ENCODE measurements around the gene ZNF346.

The ZNF346 gene

GRCh38 chr5:177095088-177095669 lies 72.7 kb downstream of the ZNF346 start:
- DNase-seq: no peak

- no peak for DNase-seq
These were observed 73.9 kb downstream of the ZNF346 start for GRCh38 chr5:177096162-177097015.

- no peak for DNase-seq
These were observed 74.8 kb downstream of the ZNF346 start for GRCh38 chr5:177097016-177097985.

GRCh38 chr5:177098120-177098469 lies 75.6 kb downstream of the ZNF346 start:
- no peak for DNase-seq

GRCh38 chr5:177098470-177099141 lies 76.1 kb downstream of the ZNF346 start:
- DNase-seq: no peak

GRCh38 chr5:177099422-177100093 lies 77.1 kb downstream of the ZNF346 start:
- DNase-seq: no peak

- DNase-seq: no peak
These were observed 78.2 kb downstream of the ZNF346 start for GRCh38 chr5:177100714-177101121.

GRCh38 chr5:177103523-177104253 lies 81.2 kb downstream of the ZNF346 start:
- no peak for DNase-seq

GRCh38 chr5:177105691-177106476 lies 83.4 kb downstream of the ZNF346 start:
- DNase-seq: no peak

GRCh38 chr5:177107159-177107558 lies 84.7 kb downstream of the ZNF346 start:
- no peak for DNase-seq

- DNase-seq: no peak
These were observed 87.3 kb downstream of the ZNF346 start for GRCh38 chr5:177109810-177110209.

GRCh38 chr5:177111720-177112394 lies 89.4 kb downstream of the ZNF346 start:
- DNase-seq: peak; percentile 30 to 46 (median 39)

GRCh38 chr5:177112589-177113220 lies 90.2 kb downstream of the ZNF346 start:
- DNase-seq: no peak

- peak; percentile 39 to 75 (median 66) for DNase-seq
These were observed 91.3 kb downstream of the ZNF346 start for GRCh38 chr5:177113566-177114424.

- peak; percentile 64 to 87 (median 75) for DNase-seq
These were observed 94.3 kb downstream of the ZNF346 start for GRCh38 chr5:177116631-177117373.

- no peak for DNase-seq
These were observed 95.0 kb downstream of the ZNF346 start for GRCh38 chr5:177117441-177118045.

- DNase-seq: no peak
These were observed 100.1 kb downstream of the ZNF346 start for GRCh38 chr5:177122566-177122965.
